H1 (cell line): ENCODE data around the gene INPP4B. TPM values are rescaled to one million over a fixed set of nuclear protein-coding genes. Genes with fewer than 3 reads are reported as not detected.

ENCODE experiments used
- CTCF ChIA-PET: fragments of 300-600 bp; sonication (Branson Sonifier 250); formaldehyde crosslinking; loops from one replicate; lab custom pipeline; 2021; ENCODE audit not compliant: partially characterized antibody; lab: Charles Lee
- POLR2A ChIA-PET: fragments of 300-600 bp; sonication (Branson Sonifier 250); formaldehyde crosslinking; loops from one replicate; lab custom pipeline; 2021; ENCODE audit warnings: inconsistent platforms; ENCODE audit not compliant: partially characterized antibody; lab: Charles Lee
- DNase-seq, 2 experiments: peaks; one replicate each; pipeline versions ENCODE4 v3.0.0 to v3.0.0-alpha.2; 2010 to 2022; ENCODE audit warnings: low spot score in 2 of 2, low read depth in 1 of 2, mixed read lengths in 1 of 2
- FAIRE-seq: peaks from 2 replicates; lab custom pipeline; 2011; peaks lifted over from hg19 to GRCh38; lab: Jason Lieb, UNC
- H2AFZ ChIP-seq: 2 replicates; pipeline ENCODE4 v1.8.1; 2012; ENCODE audit warnings: low read length, inconsistent platforms
- H2AK5ac ChIP-seq: 2 replicates; pipeline ENCODE4 v1.6.1; 2013; ENCODE audit warnings: low read depth, low read length
- H2BK120ac ChIP-seq: replicated peaks from 2 replicates; pipeline ENCODE3; 2013; ENCODE audit warnings: low read depth, low read length, inconsistent platforms
- H2BK12ac ChIP-seq: 2 replicates; pipeline ENCODE4 v1.6.1; 2013; ENCODE audit warnings: low read depth, low read length
- H2BK15ac ChIP-seq: 2 replicates; pipeline ENCODE4 v1.6.1; 2013; ENCODE audit warnings: low read length
- H2BK20ac ChIP-seq: 2 replicates; pipeline ENCODE4 v1.6.1; 2013; ENCODE audit warnings: low read length
- H2BK5ac ChIP-seq: 2 replicates; pipeline ENCODE4 v1.6.1; 2013; ENCODE audit warnings: low read depth, low read length
- H3K14ac ChIP-seq: 2 replicates; pipeline ENCODE4 v1.6.1; 2013; ENCODE audit warnings: inconsistent platforms; ENCODE audit not compliant: insufficient read length
- H3K18ac ChIP-seq: 2 replicates; pipeline ENCODE4 v1.6.1; 2013; ENCODE audit warnings: low read length; ENCODE audit errors: extremely low read depth
- H3K23ac ChIP-seq: 2 replicates; pipeline ENCODE4 v1.6.1; 2013; ENCODE audit warnings: inconsistent platforms; ENCODE audit not compliant: insufficient read length
- H3K23me2 ChIP-seq: 2 replicates; pipeline ENCODE4 v1.6.1; 2013; ENCODE audit warnings: low read depth, low read length
- H3K27ac ChIP-seq: 2 replicates; pipeline ENCODE4 v1.6.1; 2011; ENCODE audit warnings: low read depth, low read length, inconsistent platforms
- H3K27me3 ChIP-seq, 4 experiments: replicated peaks in 1 of 4; 1 replicate in 1 of 4; 2 replicates in 3 of 4; pipeline versions ENCODE4 v1.6.1 to v1.8.1; 2011 to 2013; ENCODE audit warnings: low read length in 3 of 4, mild to moderate bottlenecking in 3 of 4, inconsistent platforms in 2 of 4, mixed read lengths in 2 of 4, moderate library complexity in 1 of 4; ENCODE audit not compliant: control insufficient read depth in 3 of 4, insufficient read depth in 3 of 4; ENCODE audit errors: extremely low read depth in 1 of 4
- H3K36me3 ChIP-seq, 4 experiments: 2 replicates each; pipeline versions ENCODE4 v1.6.1 to v1.8.1; 2011 to 2013; ENCODE audit warnings: mild to moderate bottlenecking in 4 of 4, low read length in 3 of 4, moderate library complexity in 2 of 4, control low read depth in 1 of 4, inconsistent platforms in 1 of 4; ENCODE audit not compliant: insufficient read depth in 4 of 4, control insufficient read depth in 2 of 4
- H3K4ac ChIP-seq: replicated peaks from 2 replicates; pipeline ENCODE3; 2013; ENCODE audit warnings: low read length, low read depth, mixed read lengths, inconsistent platforms; ENCODE audit not compliant: insufficient read length
- H3K4me1 ChIP-seq, 4 experiments: replicated peaks in 1 of 4; 1 replicate in 1 of 4; 2 replicates in 3 of 4; pipeline versions ENCODE4 v1.6.1 to v1.8.1; 2011 to 2013; ENCODE audit warnings: low read length in 3 of 4, inconsistent platforms in 2 of 4, mixed read lengths in 1 of 4; ENCODE audit not compliant: insufficient read depth in 4 of 4, control insufficient read depth in 3 of 4
- H3K4me2 ChIP-seq, 2 experiments: 2 replicates each; pipeline versions ENCODE4 v1.6.1 to v1.8.1; 2011 to 2013; ENCODE audit warnings: low read depth in 2 of 2, low read length in 2 of 2, control low read depth in 1 of 2, inconsistent platforms in 1 of 2, mild to moderate bottlenecking in 1 of 2; ENCODE audit not compliant: insufficient read depth in 1 of 2
- H3K4me3 ChIP-seq, 4 experiments: fragments of 200-600, 300-600 bp in 1 of 4; sonication (generic), shearing (Covaris generic), sonication (Bioruptor Twin) in 1 of 4; 2 replicates each; pipeline versions ENCODE4 v1.5.1 to v1.8.1; 2011 to 2016; ENCODE audit warnings: low read length in 4 of 4, low read depth in 3 of 4, control low read depth in 2 of 4, inconsistent platforms in 2 of 4, mild to moderate bottlenecking in 2 of 4, mixed read lengths in 1 of 4, moderate library complexity in 1 of 4; ENCODE audit not compliant: insufficient read depth in 2 of 4; ENCODE audit errors: extremely low read depth in 1 of 4
- H3K56ac ChIP-seq: replicated peaks from 2 replicates; pipeline ENCODE3; 2013; ENCODE audit warnings: low read depth, mild to moderate bottlenecking, mixed read lengths, low read length, inconsistent platforms; ENCODE audit not compliant: insufficient read length
- H3K79me1 ChIP-seq: 2 replicates; pipeline ENCODE4 v1.6.1; 2013; ENCODE audit warnings: low read depth, low read length, control low read depth
- H3K79me2 ChIP-seq, 2 experiments: 2 replicates each; pipeline versions ENCODE4 v1.6.1 to v1.8.1; 2012 to 2013; ENCODE audit warnings: low read length in 2 of 2, mild to moderate bottlenecking in 2 of 2, inconsistent platforms in 1 of 2; ENCODE audit not compliant: insufficient read depth in 2 of 2, control insufficient read depth in 1 of 2
- H3K9ac ChIP-seq, 4 experiments: replicated peaks in 1 of 4; 1 replicate in 1 of 4; 2 replicates in 3 of 4; pipeline versions ENCODE4 v1.6.1 to v1.8.1; 2011 to 2013; ENCODE audit warnings: low read depth in 3 of 4, low read length in 3 of 4, control low read depth in 2 of 4, mild to moderate bottlenecking in 2 of 4, moderate library complexity in 2 of 4, inconsistent platforms in 1 of 4; ENCODE audit errors: extremely low read depth in 1 of 4
- H3K9me3 ChIP-seq, 2 experiments: 2 replicates each; pipeline versions ENCODE4 v1.6.1 to v1.8.1; 2012 to 2013; ENCODE audit warnings: mild to moderate bottlenecking in 2 of 2, moderate library complexity in 2 of 2, control low read depth in 1 of 2, inconsistent platforms in 1 of 2, low read depth in 1 of 2, low read length in 1 of 2, mixed read lengths in 1 of 2; ENCODE audit not compliant: insufficient read depth in 2 of 2
- H4K20me1 ChIP-seq, 2 experiments: replicated peaks in 1 of 2; 2 replicates each; pipeline versions ENCODE3 to v1.8.1; 2011 to 2013; ENCODE audit warnings: inconsistent platforms in 2 of 2, low read length in 2 of 2, mild to moderate bottlenecking in 1 of 2; ENCODE audit not compliant: insufficient read depth in 2 of 2, control insufficient read depth in 1 of 2
- H4K5ac ChIP-seq: 2 replicates; pipeline ENCODE4 v1.6.1; 2013; ENCODE audit warnings: low read length, low read depth, mixed read lengths, inconsistent platforms; ENCODE audit not compliant: insufficient read length
- H4K8ac ChIP-seq: 2 replicates; pipeline ENCODE4 v1.8.0; 2013; ENCODE audit warnings: mild to moderate bottlenecking, moderate library complexity, low read length, inconsistent platforms; ENCODE audit not compliant: insufficient read depth; ENCODE audit errors: extremely low read depth
- H4K91ac ChIP-seq: replicated peaks from 2 replicates; pipeline ENCODE3; 2013; ENCODE audit warnings: low read length, mixed read lengths, inconsistent platforms; ENCODE audit not compliant: insufficient read length
- CEBPB ChIP-seq: IDR thresholded peaks from 2 replicates; pipeline ENCODE4 v1.6.1; 2012; ENCODE audit warnings: low read depth, low read length
- CREB1 ChIP-seq: IDR thresholded peaks from 2 replicates; pipeline ENCODE4 v1.6.1; 2012; ENCODE audit warnings: inconsistent platforms
- EZH2 ChIP-seq: fragments of 200-600 bp; sonication (generic); IDR thresholded peaks from 2 replicates; pipeline ENCODE4 v1.7.1; 2012; ENCODE audit warnings: low read depth, mild to moderate bottlenecking, moderate library complexity, low read length, inconsistent platforms; ENCODE audit not compliant: severe bottlenecking
- HDAC2 ChIP-seq, 2 experiments: fragments of 300-600 bp in 1 of 2; sonication (generic) in 1 of 2; IDR thresholded peaks; 2 replicates each; pipeline ENCODE4 v1.6.1; 2011 to 2012; ENCODE audit warnings: low read depth in 2 of 2, low read length in 2 of 2, mild to moderate bottlenecking in 2 of 2, moderate library complexity in 2 of 2, borderline replicate concordance in 1 of 2, inconsistent platforms in 1 of 2
- JUND ChIP-seq: IDR thresholded peaks from 2 replicates; pipeline ENCODE4 v1.6.1; 2011; ENCODE audit warnings: mild to moderate bottlenecking, improper control_type of control experiment, low read length
- KDM1A ChIP-seq: fragments of 200-600, 300-600 bp; sonication (generic); IDR thresholded peaks from 2 replicates; pipeline ENCODE4 v1.7.1; 2016; ENCODE audit warnings: mild to moderate bottlenecking, low read length, borderline replicate concordance
- MAFK ChIP-seq: IDR thresholded peaks from 2 replicates; pipeline ENCODE4 v1.6.1; 2012; ENCODE audit warnings: low read depth, mild to moderate bottlenecking, improper control_type of control experiment, low read length
- USF2 ChIP-seq: IDR thresholded peaks from 2 replicates; pipeline ENCODE4 v1.6.1; 2011; ENCODE audit warnings: low read length, improper control_type of control experiment
- WGBS, 2 experiments: shearing (Covaris generic) in 1 of 2; methylation state at CpG; one replicate each; pipeline versions ENCODE4 v1.1.6 to v1.1.7; 2013 to 2015; ENCODE audit warnings: low lambda C conversion rate in 2 of 2, mixed read lengths in 2 of 2, inconsistent platforms in 1 of 2, low coverage in 1 of 2, missing lambda C conversion rate in 1 of 2; ENCODE audit not compliant: insufficient replicate concordance in 2 of 2, insufficient coverage in 1 of 2, insufficient read length in 1 of 2; ENCODE audit errors: extremely low coverage in 1 of 2, missing lambda C conversion rate in 1 of 2; 5-methylcytosine and 5-hydroxymethylcytosine counted together
- polyA plus RNA-seq, 7 experiments: library from polyadenylated mRNA; depleted of rRNA in 3 of 7; stranded (reverse) in 5 of 7; unstranded in 2 of 7; fragments of >200 nt in 5 of 7; fragments of 200-250 nt in 2 of 7; gene quantifications; 1 replicate in 5 of 7; 2 replicates in 1 of 7; 4 replicates in 1 of 7; pipeline versions ENCODE4 v1.2.1 to v1.2.3, GENCODE V29; 2011 to 2013; ENCODE audit warnings: missing spikeins in 2 of 7, mixed read lengths in 2 of 7
- total RNA-seq: library from RNA; stranded (reverse); fragmentation: NEBNext Ultra II Directional; extraction: Animal tissue kit (Norgen Biotek cat#: 25700); gene quantifications from 2 replicates; pipeline ENCODE4 v1.2.1, GENCODE V29; 2021
- TF ChIP-seq, protein P1 (sequence below), 3 experiments: IDR thresholded peaks; 1 replicate in 2 of 3; 2 replicates in 1 of 3; pipeline versions ENCODE4 v1.5.1 to v1.6.1; 2011; ENCODE audit warnings: low read length in 3 of 3, mild to moderate bottlenecking in 3 of 3, inconsistent platforms in 2 of 3, low read depth in 1 of 3, moderate library complexity in 1 of 3; ENCODE audit not compliant: insufficient read depth in 1 of 3; ENCODE audit errors: control extremely low read depth in 1 of 3

The INPP4B gene
- total and polyA plus RNA-seq, 2 of the 8 experiments (the other 6 are each of a cell fraction or from before 2014, with no cell fraction given), result 0.11 to 0.54 TPM

- no peak overlapping the region for H3K14ac ChIP-seq
- H3K79me2 ChIP-seq, result no peaks in the 10 kb centered on the region
- H3K23me2 ChIP-seq, result no peaks in the 10 kb centered on the region
- FAIRE-seq (no peak), DNase-seq (no peak)
- no peak overlapping the region for H2AK5ac ChIP-seq
- no peak overlapping the region for H3K27ac ChIP-seq
- no peaks in the 10 kb centered on the region for H3K27me3 ChIP-seq
- H3K9me3 ChIP-seq, result no peaks in the 10 kb centered on the region
- no peak overlapping the region for H2AFZ ChIP-seq
- H3K79me1 ChIP-seq, result no peaks in the 10 kb centered on the region
- H2BK15ac ChIP-seq, result no peak overlapping the region
- H3K4ac ChIP-seq, result no peak overlapping the region
- H3K23ac ChIP-seq, result no peak overlapping the region
- WGBS, 2 experiments, result 93% methylated on average over 5 of the region's 6 CpGs; no CpG with 5 or more reads in 1 of the 2 experiments
- no peaks in the 10 kb centered on the region for H4K20me1 ChIP-seq
- no peak overlapping the region for H3K9ac ChIP-seq
- H2BK12ac ChIP-seq, result no peak overlapping the region
- H3K36me3 ChIP-seq, result no peaks in the 10 kb centered on the region
- no peak overlapping the region for H4K5ac ChIP-seq
- no peak overlapping the region for H3K4me3 ChIP-seq
- H2BK120ac ChIP-seq, result no peak overlapping the region
- H3K4me2 ChIP-seq, result no peak overlapping the region
- ChIA-PET CTCF (no interaction called here), POLR2A (no interaction called here)
- no peak overlapping the region for H2BK20ac ChIP-seq
- no peak overlapping the region for H4K8ac ChIP-seq
- no peak overlapping the region for H4K91ac ChIP-seq
- no peak overlapping the region for H3K18ac ChIP-seq
- H2BK5ac ChIP-seq, result no peak overlapping the region
- no peak overlapping the region for H3K56ac ChIP-seq
- peaks cover 0 to 3% (median 1%) of the 10 kb centered on the region in 4 experiments; a peak in 2 of 7 replicates for H3K4me1 ChIP-seq
- TF ChIP-seq HDAC2 (IDR thresholded peaks at IDR 0.05; ENCODE audit: borderline replicate concordance in 1 of 2, low read depth in 2 of 2, low read length in 2 of 2) (no peak), KDM1A (no peak), CREB1 (no peak), EZH2 (no peak), USF2 (no peak), MAFK (no peak), JUND (no peak), CEBPB (no peak)
- TF ChIP-seq, protein P1, sequence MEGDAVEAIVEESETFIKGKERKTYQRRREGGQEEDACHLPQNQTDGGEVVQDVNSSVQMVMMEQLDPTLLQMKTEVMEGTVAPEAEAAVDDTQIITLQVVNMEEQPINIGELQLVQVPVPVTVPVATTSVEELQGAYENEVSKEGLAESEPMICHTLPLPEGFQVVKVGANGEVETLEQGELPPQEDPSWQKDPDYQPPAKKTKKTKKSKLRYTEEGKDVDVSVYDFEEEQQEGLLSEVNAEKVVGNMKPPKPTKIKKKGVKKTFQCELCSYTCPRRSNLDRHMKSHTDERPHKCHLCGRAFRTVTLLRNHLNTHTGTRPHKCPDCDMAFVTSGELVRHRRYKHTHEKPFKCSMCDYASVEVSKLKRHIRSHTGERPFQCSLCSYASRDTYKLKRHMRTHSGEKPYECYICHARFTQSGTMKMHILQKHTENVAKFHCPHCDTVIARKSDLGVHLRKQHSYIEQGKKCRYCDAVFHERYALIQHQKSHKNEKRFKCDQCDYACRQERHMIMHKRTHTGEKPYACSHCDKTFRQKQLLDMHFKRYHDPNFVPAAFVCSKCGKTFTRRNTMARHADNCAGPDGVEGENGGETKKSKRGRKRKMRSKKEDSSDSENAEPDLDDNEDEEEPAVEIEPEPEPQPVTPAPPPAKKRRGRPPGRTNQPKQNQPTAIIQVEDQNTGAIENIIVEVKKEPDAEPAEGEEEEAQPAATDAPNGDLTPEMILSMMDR (IDR thresholded peaks at IDR 0.05; ENCODE audit: control extremely low read depth in 1 of 3, insufficient read depth in 1 of 3, low read depth in 1 of 3, low read length in 3 of 3), result no peak
These were observed 158.4 kb downstream of the INPP4B start for GRCh38 chr4:142687547-142688275.
